ENCODE results near the gene GABRB3.

DNA sequence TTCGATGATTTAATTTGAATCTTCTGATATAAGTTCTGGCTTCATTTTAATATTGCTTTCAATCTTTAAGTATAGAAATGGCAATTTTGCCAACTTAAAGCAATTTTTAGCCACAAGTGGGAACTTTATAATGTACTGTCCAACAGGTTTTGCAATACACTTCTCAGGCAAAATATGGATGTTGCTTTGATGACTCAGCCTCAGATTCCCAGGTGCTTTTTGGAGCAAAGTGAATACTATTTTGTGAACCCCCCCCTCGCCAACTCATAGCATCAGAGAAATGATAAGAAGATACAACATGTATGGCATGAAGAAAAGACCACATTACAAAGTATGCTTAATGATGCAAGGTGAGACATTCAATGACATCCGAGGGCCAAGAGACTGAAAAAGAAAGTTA is 158.1 kb downstream of the GABRB3 start:
- TF ChIP-seq, protein P1, sequence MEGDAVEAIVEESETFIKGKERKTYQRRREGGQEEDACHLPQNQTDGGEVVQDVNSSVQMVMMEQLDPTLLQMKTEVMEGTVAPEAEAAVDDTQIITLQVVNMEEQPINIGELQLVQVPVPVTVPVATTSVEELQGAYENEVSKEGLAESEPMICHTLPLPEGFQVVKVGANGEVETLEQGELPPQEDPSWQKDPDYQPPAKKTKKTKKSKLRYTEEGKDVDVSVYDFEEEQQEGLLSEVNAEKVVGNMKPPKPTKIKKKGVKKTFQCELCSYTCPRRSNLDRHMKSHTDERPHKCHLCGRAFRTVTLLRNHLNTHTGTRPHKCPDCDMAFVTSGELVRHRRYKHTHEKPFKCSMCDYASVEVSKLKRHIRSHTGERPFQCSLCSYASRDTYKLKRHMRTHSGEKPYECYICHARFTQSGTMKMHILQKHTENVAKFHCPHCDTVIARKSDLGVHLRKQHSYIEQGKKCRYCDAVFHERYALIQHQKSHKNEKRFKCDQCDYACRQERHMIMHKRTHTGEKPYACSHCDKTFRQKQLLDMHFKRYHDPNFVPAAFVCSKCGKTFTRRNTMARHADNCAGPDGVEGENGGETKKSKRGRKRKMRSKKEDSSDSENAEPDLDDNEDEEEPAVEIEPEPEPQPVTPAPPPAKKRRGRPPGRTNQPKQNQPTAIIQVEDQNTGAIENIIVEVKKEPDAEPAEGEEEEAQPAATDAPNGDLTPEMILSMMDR (conservative IDR thresholded peaks at IDR 0.05 in 1 of 2, IDR thresholded peaks at IDR 0.05 in 1 of 2; ENCODE audit: extremely low read depth in 1 of 2, insufficient read depth in 1 of 2, low read depth in 1 of 2, low read length in 2 of 2) = no peak
- TF ChIP-seq EZH2 (IDR thresholded peaks at IDR 0.05; ENCODE audit: borderline replicate concordance, low read length) = no peak
